ENCODE measurements around the gene HECW1. TPM values are rescaled to one million over a fixed set of nuclear protein-coding genes. Genes with fewer than 3 reads are reported as not detected.

HECW1 gene
- total RNA-seq, 2 donors from 2014 or later: 0.04 TPM; not detected in 1

DNA sequence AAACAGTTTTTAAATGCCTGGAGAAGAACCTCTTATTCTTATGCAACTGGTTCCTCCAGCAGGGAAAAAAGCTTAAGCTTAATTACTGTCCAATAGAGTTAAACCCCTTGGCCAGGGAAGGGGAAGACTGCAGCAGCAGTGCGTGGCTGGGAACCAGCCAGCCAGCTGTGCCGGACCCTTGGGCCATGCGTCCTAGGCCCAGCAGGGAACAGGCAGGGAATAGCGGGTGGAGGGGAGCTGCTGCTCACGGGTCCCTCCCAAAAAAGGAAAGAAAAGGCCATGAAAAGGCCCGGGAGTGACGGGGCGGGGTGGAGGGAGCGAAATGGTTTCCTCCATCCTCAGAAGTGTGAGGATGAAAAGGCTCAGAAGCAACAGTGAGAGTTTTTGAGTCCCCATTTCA lies 35.2 kb upstream of the HECW1 start:
- H3K9me3 ChIP-seq: no peaks in the 10 kb centered on the region
- DNase-seq (ENCODE audit: low spot score): no peak
- no peak overlapping the region for H3K4me3 ChIP-seq
- H3K27ac ChIP-seq: no peak overlapping the region
- H3K4me1 ChIP-seq: no peaks in the 10 kb centered on the region
- H3K36me3 ChIP-seq: no peaks in the 10 kb centered on the region
- no peaks in the 10 kb centered on the region for H3K27me3 ChIP-seq
- TF ChIP-seq, protein P1, sequence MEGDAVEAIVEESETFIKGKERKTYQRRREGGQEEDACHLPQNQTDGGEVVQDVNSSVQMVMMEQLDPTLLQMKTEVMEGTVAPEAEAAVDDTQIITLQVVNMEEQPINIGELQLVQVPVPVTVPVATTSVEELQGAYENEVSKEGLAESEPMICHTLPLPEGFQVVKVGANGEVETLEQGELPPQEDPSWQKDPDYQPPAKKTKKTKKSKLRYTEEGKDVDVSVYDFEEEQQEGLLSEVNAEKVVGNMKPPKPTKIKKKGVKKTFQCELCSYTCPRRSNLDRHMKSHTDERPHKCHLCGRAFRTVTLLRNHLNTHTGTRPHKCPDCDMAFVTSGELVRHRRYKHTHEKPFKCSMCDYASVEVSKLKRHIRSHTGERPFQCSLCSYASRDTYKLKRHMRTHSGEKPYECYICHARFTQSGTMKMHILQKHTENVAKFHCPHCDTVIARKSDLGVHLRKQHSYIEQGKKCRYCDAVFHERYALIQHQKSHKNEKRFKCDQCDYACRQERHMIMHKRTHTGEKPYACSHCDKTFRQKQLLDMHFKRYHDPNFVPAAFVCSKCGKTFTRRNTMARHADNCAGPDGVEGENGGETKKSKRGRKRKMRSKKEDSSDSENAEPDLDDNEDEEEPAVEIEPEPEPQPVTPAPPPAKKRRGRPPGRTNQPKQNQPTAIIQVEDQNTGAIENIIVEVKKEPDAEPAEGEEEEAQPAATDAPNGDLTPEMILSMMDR (IDR thresholded peaks at IDR 0.05): no peak

DNA sequence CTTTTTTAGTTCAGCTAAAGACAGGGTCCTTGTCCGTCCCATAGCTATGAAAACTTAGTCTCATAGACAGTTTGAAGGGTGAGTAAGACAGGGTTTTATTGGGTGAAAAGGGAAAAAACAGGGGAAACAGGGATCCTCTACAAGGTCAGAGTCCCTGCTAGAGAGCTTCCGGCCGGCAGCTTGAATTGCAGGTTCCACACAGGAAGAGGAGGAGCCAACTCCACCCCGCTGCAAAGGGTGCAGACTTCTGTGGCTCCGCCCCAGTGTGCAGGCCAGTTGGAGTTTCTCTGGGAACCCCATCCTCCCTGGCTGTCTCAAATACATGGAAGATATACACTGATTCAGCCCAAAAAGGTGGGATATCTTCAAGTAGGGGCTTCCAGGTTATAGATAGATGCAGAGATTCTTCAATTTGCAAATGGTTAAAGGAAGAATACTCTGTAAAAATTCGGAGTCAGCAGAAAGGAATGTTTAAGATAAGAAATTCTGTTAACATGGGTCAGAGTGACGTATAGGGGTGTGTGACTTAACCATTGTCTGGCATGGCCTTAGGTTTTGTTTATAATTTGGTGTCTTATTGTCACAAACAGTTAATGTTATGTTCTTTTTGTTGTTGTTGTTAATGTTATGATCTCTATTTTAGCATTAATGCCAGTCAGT lies 34.6 kb upstream of the HECW1 start:
- DNase-seq (ENCODE audit: low spot score): no peak
- H3K36me3 ChIP-seq: no peaks in the 10 kb centered on the region

DNA sequence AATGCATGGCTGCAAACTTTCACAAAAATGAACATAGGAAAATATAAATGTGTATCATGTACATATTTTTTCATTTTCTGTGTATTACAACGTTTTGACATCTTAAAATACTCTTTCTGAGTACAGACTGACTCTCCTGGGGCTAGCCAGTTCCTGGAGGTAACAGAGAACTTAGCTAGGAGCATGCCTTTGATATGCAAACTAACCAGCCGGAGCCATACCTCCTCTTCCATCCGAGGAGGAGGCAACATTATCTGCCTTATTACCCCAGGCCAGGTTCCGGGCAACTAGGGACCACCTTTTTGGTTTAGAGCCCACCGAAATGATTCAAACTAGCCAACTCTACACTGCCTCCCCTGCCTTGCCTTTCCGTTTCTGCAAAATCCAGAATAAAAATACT lies 33.7 kb upstream of the HECW1 start:
- Histone ChIP-seq H3K4me1 (no peaks in the 10 kb centered on the region), H3K27me3 (no peaks in the 10 kb centered on the region), H3K27ac (no peak overlapping the region), H3K4me3 (no peak overlapping the region), H3K9me3 (no peaks in the 10 kb centered on the region), H3K36me3 (no peaks in the 10 kb centered on the region)
- TF ChIP-seq, protein P1 (IDR thresholded peaks at IDR 0.05): no peak
- no peak for DNase-seq (ENCODE audit: low spot score)

More for the DNA sequence above, 34.6 kb upstream of the HECW1 start:
- Histone ChIP-seq H3K4me3 (no peak overlapping the region), H3K4me1 (no peaks in the 10 kb centered on the region), H3K27me3 (no peaks in the 10 kb centered on the region), H3K9me3 (no peaks in the 10 kb centered on the region), H3K27ac (no peak overlapping the region)
- TF ChIP-seq, protein P1 (IDR thresholded peaks at IDR 0.05): no peak

DNA sequence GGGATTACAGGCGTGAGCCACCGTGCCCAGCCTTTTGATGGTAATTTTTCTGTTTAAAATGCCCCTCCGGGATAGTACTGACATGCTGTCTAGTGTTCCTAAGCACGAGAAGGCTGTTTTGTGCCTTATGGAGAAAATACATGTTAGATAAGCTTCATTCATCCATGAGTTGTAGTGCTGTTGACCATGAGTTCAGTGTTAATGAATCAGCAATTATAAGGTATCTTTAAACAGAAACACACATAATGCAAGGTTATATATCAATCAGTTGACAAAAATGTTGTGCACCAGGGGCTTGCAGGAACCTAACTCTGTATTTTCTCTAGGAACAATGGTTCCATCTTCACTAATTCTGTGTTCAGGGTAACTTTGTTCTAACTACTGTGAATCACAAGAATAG lies 30.8 kb upstream of the HECW1 start:
- Histone ChIP-seq H3K9me3 (no peaks in the 10 kb centered on the region), H3K27me3 (no peaks in the 10 kb centered on the region), H3K4me3 (no peak overlapping the region), H3K27ac (no peak overlapping the region), H3K4me1 (no peaks in the 10 kb centered on the region), H3K36me3 (no peaks in the 10 kb centered on the region)
- TF ChIP-seq, protein P1 (IDR thresholded peaks at IDR 0.05): no peak
- no peak for DNase-seq (ENCODE audit: low spot score)

DNA sequence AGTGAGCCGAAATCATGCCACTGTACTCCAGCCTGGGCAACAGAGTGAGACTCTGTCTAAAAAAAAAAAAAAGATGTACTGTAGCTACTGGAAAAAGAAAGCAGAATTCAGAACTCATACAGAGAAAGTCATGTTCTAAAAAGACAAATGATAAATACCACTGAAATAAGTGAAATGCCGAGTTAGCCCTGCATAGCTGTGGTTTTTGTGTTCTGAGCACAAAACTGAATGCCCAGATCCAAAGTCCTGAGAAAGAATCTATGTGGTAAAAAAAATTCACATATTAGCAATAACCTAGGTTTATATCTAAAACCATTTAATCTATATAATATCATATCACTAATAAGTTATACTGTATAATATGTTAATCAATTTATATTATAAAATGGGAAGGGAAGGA lies 29.3 kb upstream of the HECW1 start:
- Histone ChIP-seq H3K36me3 (no peaks in the 10 kb centered on the region), H3K27me3 (no peaks in the 10 kb centered on the region), H3K9me3 (no peaks in the 10 kb centered on the region), H3K4me3 (no peak overlapping the region), H3K4me1 (no peaks in the 10 kb centered on the region), H3K27ac (no peak overlapping the region)
- DNase-seq (ENCODE audit: low spot score): no peak
- TF ChIP-seq, protein P1 (IDR thresholded peaks at IDR 0.05): no peak

DNA sequence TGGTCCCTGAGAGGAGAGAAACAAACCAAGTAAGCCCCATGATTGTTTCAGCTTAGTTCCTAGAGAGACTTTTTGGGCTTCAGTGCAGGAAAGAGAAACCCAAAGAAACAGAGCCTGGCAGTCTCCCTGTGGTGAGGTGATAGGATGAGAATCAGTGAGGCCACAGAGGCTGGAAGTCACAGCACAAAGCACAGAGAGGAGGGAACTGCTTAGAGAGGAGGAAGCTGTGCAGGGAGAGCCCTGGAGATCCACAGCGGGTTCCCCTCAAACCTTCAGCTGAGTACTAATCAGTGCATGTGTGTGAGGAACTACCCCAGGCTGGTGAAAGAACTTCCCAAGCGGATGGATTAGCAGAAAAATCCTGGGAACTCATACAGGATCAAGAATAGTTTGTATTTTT lies 27.4 kb upstream of the HECW1 start:
- Histone ChIP-seq H3K4me1 (no peaks in the 10 kb centered on the region), H3K27me3 (no peaks in the 10 kb centered on the region), H3K9me3 (no peaks in the 10 kb centered on the region), H3K4me3 (no peak overlapping the region), H3K36me3 (no peaks in the 10 kb centered on the region), H3K27ac (no peak overlapping the region)
- TF ChIP-seq, protein P1 (IDR thresholded peaks at IDR 0.05): no peak
- no peak for DNase-seq (ENCODE audit: low spot score)

Measured in right atrium auricular region (tissue), 2 donors.